H1 (cell line): ENCODE results near the gene LOC128125822.

Source experiments
- CTCF ChIA-PET: fragments of 300-600 bp; sonication (Branson Sonifier 250); formaldehyde crosslinking; loops from one replicate; lab custom pipeline; 2021; ENCODE audit not compliant: partially characterized antibody; lab: Charles Lee
- POLR2A ChIA-PET: fragments of 300-600 bp; sonication (Branson Sonifier 250); formaldehyde crosslinking; loops from one replicate; lab custom pipeline; 2021; ENCODE audit warnings: inconsistent platforms; ENCODE audit not compliant: partially characterized antibody; lab: Charles Lee
- DNase-seq, 2 experiments: peaks; one replicate each; pipeline versions ENCODE4 v3.0.0 to v3.0.0-alpha.2; 2010 to 2022; ENCODE audit warnings: low spot score in 2 of 2, low read depth in 1 of 2, mixed read lengths in 1 of 2
- FAIRE-seq: peaks from 2 replicates; lab custom pipeline; 2011; peaks lifted over from hg19 to GRCh38; lab: Jason Lieb, UNC
- H2AFZ ChIP-seq: 2 replicates; pipeline ENCODE4 v1.8.1; 2012; ENCODE audit warnings: low read length, inconsistent platforms
- H2AK5ac ChIP-seq: 2 replicates; pipeline ENCODE4 v1.6.1; 2013; ENCODE audit warnings: low read depth, low read length
- H2BK120ac ChIP-seq: replicated peaks from 2 replicates; pipeline ENCODE3; 2013; ENCODE audit warnings: low read depth, low read length, inconsistent platforms
- H2BK12ac ChIP-seq: 2 replicates; pipeline ENCODE4 v1.6.1; 2013; ENCODE audit warnings: low read depth, low read length
- H2BK15ac ChIP-seq: 2 replicates; pipeline ENCODE4 v1.6.1; 2013; ENCODE audit warnings: low read length
- H2BK20ac ChIP-seq: 2 replicates; pipeline ENCODE4 v1.6.1; 2013; ENCODE audit warnings: low read length
- H2BK5ac ChIP-seq: 2 replicates; pipeline ENCODE4 v1.6.1; 2013; ENCODE audit warnings: low read depth, low read length
- H3K14ac ChIP-seq: 2 replicates; pipeline ENCODE4 v1.6.1; 2013; ENCODE audit warnings: inconsistent platforms; ENCODE audit not compliant: insufficient read length
- H3K18ac ChIP-seq: 2 replicates; pipeline ENCODE4 v1.6.1; 2013; ENCODE audit warnings: low read length; ENCODE audit errors: extremely low read depth
- H3K23ac ChIP-seq: 2 replicates; pipeline ENCODE4 v1.6.1; 2013; ENCODE audit warnings: inconsistent platforms; ENCODE audit not compliant: insufficient read length
- H3K23me2 ChIP-seq: 2 replicates; pipeline ENCODE4 v1.6.1; 2013; ENCODE audit warnings: low read depth, low read length
- H3K27ac ChIP-seq: 2 replicates; pipeline ENCODE4 v1.6.1; 2011; ENCODE audit warnings: low read depth, low read length, inconsistent platforms
- H3K27me3 ChIP-seq, 4 experiments: replicated peaks in 1 of 4; 1 replicate in 1 of 4; 2 replicates in 3 of 4; pipeline versions ENCODE4 v1.6.1 to v1.8.1; 2011 to 2013; ENCODE audit warnings: low read length in 3 of 4, mild to moderate bottlenecking in 3 of 4, inconsistent platforms in 2 of 4, mixed read lengths in 2 of 4, moderate library complexity in 1 of 4; ENCODE audit not compliant: control insufficient read depth in 3 of 4, insufficient read depth in 3 of 4; ENCODE audit errors: extremely low read depth in 1 of 4
- H3K36me3 ChIP-seq, 4 experiments: 2 replicates each; pipeline versions ENCODE4 v1.6.1 to v1.8.1; 2011 to 2013; ENCODE audit warnings: mild to moderate bottlenecking in 4 of 4, low read length in 3 of 4, moderate library complexity in 2 of 4, control low read depth in 1 of 4, inconsistent platforms in 1 of 4; ENCODE audit not compliant: insufficient read depth in 4 of 4, control insufficient read depth in 2 of 4
- H3K4ac ChIP-seq: replicated peaks from 2 replicates; pipeline ENCODE3; 2013; ENCODE audit warnings: low read length, low read depth, mixed read lengths, inconsistent platforms; ENCODE audit not compliant: insufficient read length
- H3K4me1 ChIP-seq, 4 experiments: replicated peaks in 1 of 4; 1 replicate in 1 of 4; 2 replicates in 3 of 4; pipeline versions ENCODE4 v1.6.1 to v1.8.1; 2011 to 2013; ENCODE audit warnings: low read length in 3 of 4, inconsistent platforms in 2 of 4, mixed read lengths in 1 of 4; ENCODE audit not compliant: insufficient read depth in 4 of 4, control insufficient read depth in 3 of 4
- H3K4me2 ChIP-seq, 2 experiments: 2 replicates each; pipeline versions ENCODE4 v1.6.1 to v1.8.1; 2011 to 2013; ENCODE audit warnings: low read depth in 2 of 2, low read length in 2 of 2, control low read depth in 1 of 2, inconsistent platforms in 1 of 2, mild to moderate bottlenecking in 1 of 2; ENCODE audit not compliant: insufficient read depth in 1 of 2
- H3K4me3 ChIP-seq, 4 experiments: fragments of 200-600, 300-600 bp in 1 of 4; sonication (generic), shearing (Covaris generic), sonication (Bioruptor Twin) in 1 of 4; 2 replicates each; pipeline versions ENCODE4 v1.5.1 to v1.8.1; 2011 to 2016; ENCODE audit warnings: low read length in 4 of 4, low read depth in 3 of 4, control low read depth in 2 of 4, inconsistent platforms in 2 of 4, mild to moderate bottlenecking in 2 of 4, mixed read lengths in 1 of 4, moderate library complexity in 1 of 4; ENCODE audit not compliant: insufficient read depth in 2 of 4; ENCODE audit errors: extremely low read depth in 1 of 4
- H3K56ac ChIP-seq: replicated peaks from 2 replicates; pipeline ENCODE3; 2013; ENCODE audit warnings: low read depth, mild to moderate bottlenecking, mixed read lengths, low read length, inconsistent platforms; ENCODE audit not compliant: insufficient read length
- H3K79me1 ChIP-seq: 2 replicates; pipeline ENCODE4 v1.6.1; 2013; ENCODE audit warnings: low read depth, low read length, control low read depth
- H3K79me2 ChIP-seq, 2 experiments: 2 replicates each; pipeline versions ENCODE4 v1.6.1 to v1.8.1; 2012 to 2013; ENCODE audit warnings: low read length in 2 of 2, mild to moderate bottlenecking in 2 of 2, inconsistent platforms in 1 of 2; ENCODE audit not compliant: insufficient read depth in 2 of 2, control insufficient read depth in 1 of 2
- H3K9ac ChIP-seq, 4 experiments: replicated peaks in 1 of 4; 1 replicate in 1 of 4; 2 replicates in 3 of 4; pipeline versions ENCODE4 v1.6.1 to v1.8.1; 2011 to 2013; ENCODE audit warnings: low read depth in 3 of 4, low read length in 3 of 4, control low read depth in 2 of 4, mild to moderate bottlenecking in 2 of 4, moderate library complexity in 2 of 4, inconsistent platforms in 1 of 4; ENCODE audit errors: extremely low read depth in 1 of 4
- H3K9me3 ChIP-seq, 2 experiments: 2 replicates each; pipeline versions ENCODE4 v1.6.1 to v1.8.1; 2012 to 2013; ENCODE audit warnings: mild to moderate bottlenecking in 2 of 2, moderate library complexity in 2 of 2, control low read depth in 1 of 2, inconsistent platforms in 1 of 2, low read depth in 1 of 2, low read length in 1 of 2, mixed read lengths in 1 of 2; ENCODE audit not compliant: insufficient read depth in 2 of 2
- H4K20me1 ChIP-seq, 2 experiments: replicated peaks in 1 of 2; 2 replicates each; pipeline versions ENCODE3 to v1.8.1; 2011 to 2013; ENCODE audit warnings: inconsistent platforms in 2 of 2, low read length in 2 of 2, mild to moderate bottlenecking in 1 of 2; ENCODE audit not compliant: insufficient read depth in 2 of 2, control insufficient read depth in 1 of 2
- H4K5ac ChIP-seq: 2 replicates; pipeline ENCODE4 v1.6.1; 2013; ENCODE audit warnings: low read length, low read depth, mixed read lengths, inconsistent platforms; ENCODE audit not compliant: insufficient read length
- H4K8ac ChIP-seq: 2 replicates; pipeline ENCODE4 v1.8.0; 2013; ENCODE audit warnings: mild to moderate bottlenecking, moderate library complexity, low read length, inconsistent platforms; ENCODE audit not compliant: insufficient read depth; ENCODE audit errors: extremely low read depth
- H4K91ac ChIP-seq: replicated peaks from 2 replicates; pipeline ENCODE3; 2013; ENCODE audit warnings: low read length, mixed read lengths, inconsistent platforms; ENCODE audit not compliant: insufficient read length
- CEBPB ChIP-seq: IDR thresholded peaks from 2 replicates; pipeline ENCODE4 v1.6.1; 2012; ENCODE audit warnings: low read depth, low read length
- CHD2 ChIP-seq: IDR thresholded peaks from 2 replicates; pipeline ENCODE4 v1.6.1; 2012; ENCODE audit warnings: low read length, improper control_type of control experiment
- EGR1 ChIP-seq: IDR thresholded peaks from 2 replicates; pipeline ENCODE4 v1.6.1; 2011; ENCODE audit warnings: low read depth, low read length, borderline replicate concordance
- EZH2 ChIP-seq: fragments of 200-600 bp; sonication (generic); IDR thresholded peaks from 2 replicates; pipeline ENCODE4 v1.7.1; 2012; ENCODE audit warnings: low read depth, mild to moderate bottlenecking, moderate library complexity, low read length, inconsistent platforms; ENCODE audit not compliant: severe bottlenecking
- KDM1A ChIP-seq: fragments of 200-600, 300-600 bp; sonication (generic); IDR thresholded peaks from 2 replicates; pipeline ENCODE4 v1.7.1; 2016; ENCODE audit warnings: mild to moderate bottlenecking, low read length, borderline replicate concordance
- KDM5A ChIP-seq: fragments of 200-600 bp; IDR thresholded peaks from 2 replicates; pipeline ENCODE4 v1.7.1; 2012; ENCODE audit warnings: mild to moderate bottlenecking, low read length, inconsistent platforms, mixed read lengths
- SIN3A ChIP-seq, 2 experiments: IDR thresholded peaks in 1 of 2; conservative IDR thresholded peaks in 1 of 2; 2 replicates each; pipeline ENCODE4 v1.6.1; 2011 to 2012; ENCODE audit warnings: low read length in 2 of 2, improper control_type of control experiment in 1 of 2, low read depth in 1 of 2, mild to moderate bottlenecking in 1 of 2
- SRF ChIP-seq: IDR thresholded peaks from 2 replicates; pipeline ENCODE4 v1.6.1; 2011; ENCODE audit warnings: mild to moderate bottlenecking, low read depth, low read length, moderate library complexity
- TEAD4 ChIP-seq: IDR thresholded peaks from 2 replicates; pipeline ENCODE4 v1.6.1; 2012; ENCODE audit warnings: low read depth, low read length, inconsistent platforms, mixed read lengths
- ZNF274 ChIP-seq: IDR thresholded peaks from 2 replicates; pipeline ENCODE4 v1.7.0; 2012; ENCODE audit warnings: low read length, borderline replicate concordance; ENCODE audit errors: extremely low read depth
- WGBS, 2 experiments: shearing (Covaris generic) in 1 of 2; methylation state at CpG; one replicate each; pipeline versions ENCODE4 v1.1.6 to v1.1.7; 2013 to 2015; ENCODE audit warnings: low lambda C conversion rate in 2 of 2, mixed read lengths in 2 of 2, inconsistent platforms in 1 of 2, low coverage in 1 of 2, missing lambda C conversion rate in 1 of 2; ENCODE audit not compliant: insufficient replicate concordance in 2 of 2, insufficient coverage in 1 of 2, insufficient read length in 1 of 2; ENCODE audit errors: extremely low coverage in 1 of 2, missing lambda C conversion rate in 1 of 2; 5-methylcytosine and 5-hydroxymethylcytosine counted together
- TF ChIP-seq, protein P1 (sequence below): IDR thresholded peaks from 2 replicates; pipeline ENCODE4 v1.6.1; 2012; ENCODE audit warnings: inconsistent platforms
- TF ChIP-seq, protein P2 (sequence below): IDR thresholded peaks from 2 replicates; pipeline ENCODE4 v1.6.1; 2011; ENCODE audit warnings: low read depth, mild to moderate bottlenecking, low read length; ENCODE audit not compliant: insufficient read depth
- TF ChIP-seq, protein P3 (sequence below): IDR thresholded peaks from 2 replicates; pipeline ENCODE4 v1.6.1; 2012; ENCODE audit warnings: low read length, inconsistent platforms

LOC128125822 gene

DNA sequence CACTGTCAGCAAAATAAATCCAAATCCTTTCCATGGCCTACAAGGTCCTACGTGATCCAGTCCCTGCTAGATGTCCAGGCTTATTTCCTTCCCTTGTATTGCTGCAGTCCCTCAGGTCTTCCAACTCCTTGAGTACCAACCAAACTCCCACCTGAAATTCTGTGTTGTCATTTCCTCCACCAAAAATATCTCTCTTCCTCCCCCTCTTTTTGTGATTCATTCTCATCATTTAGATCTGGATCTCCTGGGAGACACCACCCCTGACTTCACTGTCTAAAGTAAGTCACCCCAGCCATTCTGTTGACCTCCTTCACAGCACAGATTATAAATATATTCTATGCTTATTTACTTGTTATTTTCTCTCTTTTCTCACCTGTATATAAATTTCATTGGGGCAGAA lies 9.0 kb upstream of the LOC128125822 start:
- no peak overlapping the region for H3K9ac ChIP-seq
- no peaks in the 10 kb centered on the region for H3K79me2 ChIP-seq
- H2BK12ac ChIP-seq: no peak overlapping the region
- no peak for DNase-seq
- no peak overlapping the region for H3K56ac ChIP-seq
- no peak overlapping the region for H4K91ac ChIP-seq
- no peak overlapping the region for H3K4me3 ChIP-seq
- peaks cover 0 to 8% (median 5%) of the 10 kb centered on the region in 4 experiments; a peak in 2 of 7 replicates for H3K4me1 ChIP-seq
- H2AFZ ChIP-seq: no peak overlapping the region
- H2BK15ac ChIP-seq: no peak overlapping the region
- no peak overlapping the region for H3K14ac ChIP-seq
- no peak overlapping the region for H2AK5ac ChIP-seq
- H2BK120ac ChIP-seq: no peak overlapping the region
- no peaks in the 10 kb centered on the region for H3K23me2 ChIP-seq
- H3K23ac ChIP-seq: no peak overlapping the region
- FAIRE-seq: no peak
- no peak overlapping the region for H4K5ac ChIP-seq
- no peak overlapping the region for H3K18ac ChIP-seq
- no peaks in the 10 kb centered on the region for H4K20me1 ChIP-seq
- no peak overlapping the region for H3K4ac ChIP-seq
- TF ChIP-seq, protein P1, sequence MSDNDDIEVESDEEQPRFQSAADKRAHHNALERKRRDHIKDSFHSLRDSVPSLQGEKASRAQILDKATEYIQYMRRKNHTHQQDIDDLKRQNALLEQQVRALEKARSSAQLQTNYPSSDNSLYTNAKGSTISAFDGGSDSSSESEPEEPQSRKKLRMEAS: no peak
- TF ChIP-seq SRF: no peak
- TF ChIP-seq CHD2: no peak
- no peak for TF ChIP-seq SIN3A (conservative IDR thresholded peaks at IDR 0.05 in 1 of 2, IDR thresholded peaks at IDR 0.05 in 1 of 2; ENCODE audit: low read depth in 1 of 2, low read length in 2 of 2)
- no peak for TF ChIP-seq ZNF274
- TF ChIP-seq CEBPB: no peak
- no peak for TF ChIP-seq KDM5A
- no peak for TF ChIP-seq KDM1A
- TF ChIP-seq, protein P2, sequence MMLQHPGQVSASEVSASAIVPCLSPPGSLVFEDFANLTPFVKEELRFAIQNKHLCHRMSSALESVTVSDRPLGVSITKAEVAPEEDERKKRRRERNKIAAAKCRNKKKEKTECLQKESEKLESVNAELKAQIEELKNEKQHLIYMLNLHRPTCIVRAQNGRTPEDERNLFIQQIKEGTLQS: no peak
- TF ChIP-seq, protein P3, sequence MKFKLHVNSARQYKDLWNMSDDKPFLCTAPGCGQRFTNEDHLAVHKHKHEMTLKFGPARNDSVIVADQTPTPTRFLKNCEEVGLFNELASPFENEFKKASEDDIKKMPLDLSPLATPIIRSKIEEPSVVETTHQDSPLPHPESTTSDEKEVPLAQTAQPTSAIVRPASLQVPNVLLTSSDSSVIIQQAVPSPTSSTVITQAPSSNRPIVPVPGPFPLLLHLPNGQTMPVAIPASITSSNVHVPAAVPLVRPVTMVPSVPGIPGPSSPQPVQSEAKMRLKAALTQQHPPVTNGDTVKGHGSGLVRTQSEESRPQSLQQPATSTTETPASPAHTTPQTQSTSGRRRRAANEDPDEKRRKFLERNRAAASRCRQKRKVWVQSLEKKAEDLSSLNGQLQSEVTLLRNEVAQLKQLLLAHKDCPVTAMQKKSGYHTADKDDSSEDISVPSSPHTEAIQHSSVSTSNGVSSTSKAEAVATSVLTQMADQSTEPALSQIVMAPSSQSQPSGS: no peak
- TF ChIP-seq EZH2: no peak
- TF ChIP-seq TEAD4: no peak
- no peak for TF ChIP-seq EGR1
- TF ChIP-seq, all 59 proteins: peak for 0
- Histone ChIP-seq H2BK20ac (no peak overlapping the region), H3K27me3 (no peaks in the 10 kb centered on the region), H3K36me3 (no peaks in the 10 kb centered on the region), H2BK5ac (no peak overlapping the region), H3K9me3 (no peaks in the 10 kb centered on the region), H3K27ac (no peak overlapping the region), H3K4me2 (no peak overlapping the region), H3K79me1 (no peaks in the 10 kb centered on the region), H4K8ac (no peak overlapping the region)
- POLR2A ChIA-PET: no interaction called here
- WGBS, 2 experiments: 100% methylated on average over 1 of the region's 1 CpG; no CpG with 5 or more reads in 1 of the 2 experiments
- CTCF ChIA-PET: no interaction called here
